ENCODE measurements around the gene SNX9. TPM values are rescaled to one million over a fixed set of nuclear protein-coding genes. Genes with fewer than 3 reads are reported as not detected.

SNX9 gene
- total RNA-seq, 1 experiment from 2014 or later, result 27.4 TPM

DNA sequence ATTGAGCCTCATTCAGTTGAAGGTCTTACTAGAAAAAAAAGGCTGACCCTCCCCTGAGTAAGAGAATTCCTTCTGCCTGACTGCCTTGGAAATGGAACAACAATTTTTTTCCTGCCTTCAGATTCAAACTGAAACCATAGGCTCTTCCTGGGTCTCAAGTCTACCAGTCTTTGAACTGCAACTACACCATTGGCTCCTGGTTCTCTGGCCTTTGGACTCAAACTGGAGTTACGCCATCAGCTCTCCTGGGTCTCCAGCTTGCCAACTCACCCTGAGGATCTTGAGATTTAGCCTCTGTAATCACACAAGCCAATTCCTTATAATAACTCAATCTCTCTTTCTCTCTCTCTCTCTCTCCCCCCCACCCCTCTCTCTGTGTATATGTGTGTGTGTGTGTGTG is 36.0 kb upstream of the SNX9 start:
- Mint-ChIP-seq H3K36me3 (ENCODE audit: insufficient read depth, unreplicated experiment) (no peaks in the 10 kb centered on the region), H3K4me1 (ENCODE audit: low read depth, unreplicated experiment) (peaks cover 15% of the 10 kb centered on the region), H3K4me3 (ENCODE audit: unreplicated experiment) (no peak overlapping the region), H3K27ac (ENCODE audit: unreplicated experiment) (peak overlapping the region; percentile 46), H3K27me3 (ENCODE audit: insufficient read depth, unreplicated experiment) (no peaks in the 10 kb centered on the region), H3K9me3 (ENCODE audit: unreplicated experiment) (no peaks in the 10 kb centered on the region)
- intact Hi-C loops (cut with micrococcal nuclease; ENCODE audit: unreplicated experiment), result loop anchor here (1.0 kb wide), 1 partner anchor 24 kb away; no protein-coding TSS in a partner anchor
- Histone ChIP-seq H3K4me1 (peaks cover 6% of the 10 kb centered on the region; the same call in 1 of the 2 replicates), H3K4me3 (ENCODE audit: low read depth, low read length) (no peak overlapping the region), H3K27me3 (replicated peaks; ENCODE audit: control insufficient read depth, insufficient read depth, low read length) (no peaks in the 10 kb centered on the region), H3K36me3 (ENCODE audit: control insufficient read depth, insufficient read depth, low read length) (no peaks in the 10 kb centered on the region), H3K9me3 (no peaks in the 10 kb centered on the region)
- TF ChIP-seq CTCF (IDR thresholded peaks at IDR 0.05; ENCODE audit: insufficient read depth in 1 of 2, low read depth in 1 of 2, low read length in 1 of 2, severe bottlenecking in 1 of 2, unreplicated experiment in 1 of 2), result no peak
- ChIA-PET CTCF (interaction anchor here (0.6 kb wide), 1 partner anchor 54 kb away, joined by 3 read pairs; no protein-coding TSS in a partner anchor), POLR2A (interaction anchor here (1.3 kb wide), 1 partner anchor 24 kb away, joined by 3 read pairs; no protein-coding TSS in a partner anchor)
- no TSS peak for BruUV-seq (replicated peaks)
- DNase-seq, result peak; percentile 72 to 75

DNA sequence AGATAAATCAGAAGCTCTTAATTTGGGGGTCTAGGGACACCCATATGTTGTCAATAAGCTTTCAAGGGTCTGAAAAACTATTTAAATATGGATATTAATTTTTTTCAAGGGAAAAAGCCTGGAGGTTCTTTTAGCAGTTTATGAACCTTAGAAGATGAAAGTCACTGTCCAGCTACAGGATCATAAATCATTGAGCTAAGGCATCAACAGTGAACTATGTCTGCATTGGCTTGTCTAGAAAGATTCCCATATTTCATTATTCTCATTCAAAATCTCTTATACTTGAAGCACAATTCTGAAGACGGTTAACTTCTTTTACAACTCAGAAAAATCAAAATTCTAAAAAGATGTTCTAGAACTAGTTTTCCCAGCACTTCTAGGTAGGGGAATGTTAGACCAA is 34.9 kb upstream of the SNX9 start:
- TF ChIP-seq CTCF (IDR thresholded peaks at IDR 0.05; ENCODE audit: insufficient read depth in 1 of 2, low read depth in 1 of 2, low read length in 1 of 2, severe bottlenecking in 1 of 2, unreplicated experiment in 1 of 2), result no peak
- ChIA-PET POLR2A (no interaction called here), CTCF (no interaction called here)
- no peak overlapping the region for H3K4me3 ChIP-seq (ENCODE audit: low read depth, low read length)
- H3K4me1 ChIP-seq, result peaks cover 6% of the 10 kb centered on the region; the same call in 1 of the 2 replicates
- BruUV-seq (replicated peaks), result no TSS peak
- DNase-seq, result no peak
- no peaks in the 10 kb centered on the region for H3K27me3 Mint-ChIP-seq (ENCODE audit: insufficient read depth, unreplicated experiment)
- H3K36me3 Mint-ChIP-seq (ENCODE audit: insufficient read depth, unreplicated experiment), result no peaks in the 10 kb centered on the region
- H3K27me3 ChIP-seq (replicated peaks; ENCODE audit: control insufficient read depth, insufficient read depth, low read length), result no peaks in the 10 kb centered on the region
- H3K9me3 ChIP-seq, result no peaks in the 10 kb centered on the region
- intact Hi-C loops (cut with micrococcal nuclease; ENCODE audit: unreplicated experiment), result no loop called here
- no peaks in the 10 kb centered on the region for H3K9me3 Mint-ChIP-seq (ENCODE audit: unreplicated experiment)
- H3K4me1 Mint-ChIP-seq (ENCODE audit: low read depth, unreplicated experiment), result peaks cover 15% of the 10 kb centered on the region
- no peak overlapping the region for H3K4me3 Mint-ChIP-seq (ENCODE audit: unreplicated experiment)
- H3K36me3 ChIP-seq (ENCODE audit: control insufficient read depth, insufficient read depth, low read length), result no peaks in the 10 kb centered on the region
- no peak overlapping the region for H3K27ac Mint-ChIP-seq (ENCODE audit: unreplicated experiment)

- POLR2A ChIA-PET, result no interaction called here
- intact Hi-C loops (cut with micrococcal nuclease; ENCODE audit: unreplicated experiment), result no loop called here
- BruUV-seq (replicated peaks), result no TSS peak
- H3K4me3 Mint-ChIP-seq (ENCODE audit: unreplicated experiment), result no peak overlapping the region
- DNase-seq, result no peak
- no peak overlapping the region for H3K27ac Mint-ChIP-seq (ENCODE audit: unreplicated experiment)
- H3K9me3 Mint-ChIP-seq (ENCODE audit: unreplicated experiment), result no peaks in the 10 kb centered on the region
- no peaks in the 10 kb centered on the region for H3K36me3 Mint-ChIP-seq (ENCODE audit: insufficient read depth, unreplicated experiment)
- Histone ChIP-seq H3K4me1 (peaks cover 6% of the 10 kb centered on the region; the same call in 1 of the 2 replicates), H3K36me3 (ENCODE audit: control insufficient read depth, insufficient read depth, low read length) (no peaks in the 10 kb centered on the region), H3K4me3 (ENCODE audit: low read depth, low read length) (no peak overlapping the region), H3K9me3 (no peaks in the 10 kb centered on the region), H3K27me3 (replicated peaks; ENCODE audit: control insufficient read depth, insufficient read depth, low read length) (no peaks in the 10 kb centered on the region)
- H3K4me1 Mint-ChIP-seq (ENCODE audit: low read depth, unreplicated experiment), result peaks cover 15% of the 10 kb centered on the region
- H3K27me3 Mint-ChIP-seq (ENCODE audit: insufficient read depth, unreplicated experiment), result no peaks in the 10 kb centered on the region
- CTCF ChIA-PET, result no interaction called here
- no peak for TF ChIP-seq CTCF (IDR thresholded peaks at IDR 0.05; ENCODE audit: insufficient read depth in 1 of 2, low read depth in 1 of 2, low read length in 1 of 2, severe bottlenecking in 1 of 2, unreplicated experiment in 1 of 2)
These were observed 33.7 kb upstream of the SNX9 start for GRCh38 chr6:157789297-157789696.

Data from Caco-2 (cell line).